Measurements from ENCODE around the gene GON4L. TPM values are rescaled to one million over a fixed set of nuclear protein-coding genes. Genes with fewer than 3 reads are reported as not detected.
"Not testable (repeated sequence)": the region's sequence is repeated elsewhere in the genome, so short reads cannot be mapped to it uniquely, and the experiment has no call there.

Gene GON4L
- total and polyA plus RNA-seq, 11 donors, result 10.9 to 38.0 (median 18.5) TPM

DNA sequence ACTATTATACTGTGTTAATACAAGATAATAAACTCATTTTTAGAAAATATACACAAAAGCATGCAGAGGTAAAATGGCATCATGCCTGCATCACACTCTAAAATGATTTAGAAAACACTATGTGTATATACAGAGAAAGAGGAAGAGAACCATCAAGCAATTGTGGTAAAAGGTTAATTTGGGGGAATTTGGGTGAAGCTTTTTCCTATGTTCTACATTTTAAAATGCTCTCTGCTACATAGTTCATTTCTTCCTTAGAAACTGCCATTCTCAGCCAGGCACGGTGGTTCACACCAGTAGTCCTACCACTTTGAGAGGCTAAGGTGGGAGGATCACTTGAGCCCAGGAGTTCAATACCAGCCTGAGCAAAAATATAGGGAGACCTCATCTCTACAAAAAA lies 44.1 kb downstream of the GON4L start:
- TF ChIP-seq, protein P1, sequence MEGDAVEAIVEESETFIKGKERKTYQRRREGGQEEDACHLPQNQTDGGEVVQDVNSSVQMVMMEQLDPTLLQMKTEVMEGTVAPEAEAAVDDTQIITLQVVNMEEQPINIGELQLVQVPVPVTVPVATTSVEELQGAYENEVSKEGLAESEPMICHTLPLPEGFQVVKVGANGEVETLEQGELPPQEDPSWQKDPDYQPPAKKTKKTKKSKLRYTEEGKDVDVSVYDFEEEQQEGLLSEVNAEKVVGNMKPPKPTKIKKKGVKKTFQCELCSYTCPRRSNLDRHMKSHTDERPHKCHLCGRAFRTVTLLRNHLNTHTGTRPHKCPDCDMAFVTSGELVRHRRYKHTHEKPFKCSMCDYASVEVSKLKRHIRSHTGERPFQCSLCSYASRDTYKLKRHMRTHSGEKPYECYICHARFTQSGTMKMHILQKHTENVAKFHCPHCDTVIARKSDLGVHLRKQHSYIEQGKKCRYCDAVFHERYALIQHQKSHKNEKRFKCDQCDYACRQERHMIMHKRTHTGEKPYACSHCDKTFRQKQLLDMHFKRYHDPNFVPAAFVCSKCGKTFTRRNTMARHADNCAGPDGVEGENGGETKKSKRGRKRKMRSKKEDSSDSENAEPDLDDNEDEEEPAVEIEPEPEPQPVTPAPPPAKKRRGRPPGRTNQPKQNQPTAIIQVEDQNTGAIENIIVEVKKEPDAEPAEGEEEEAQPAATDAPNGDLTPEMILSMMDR (IDR thresholded peaks at IDR 0.05), result no peak
- TF ChIP-seq POLR2A (IDR thresholded peaks at IDR 0.05), result no peak
- intact Hi-C loops (cut with DNase I), result loop anchor here in 1 of 10 donors (1.0 kb wide), 1 partner anchor 32 kb away; no protein-coding TSS in a partner anchor
- H3K9me3 ChIP-seq, result no peaks in the 10 kb centered on the region
- no peaks in the 10 kb centered on the region for H3K4me1 ChIP-seq
- no peak overlapping the region for H3K4me3 ChIP-seq
- no peak overlapping the region for H3K27ac ChIP-seq
- DNase-seq, result no peak
- no peaks in the 10 kb centered on the region for H3K27me3 ChIP-seq
- no peak for ATAC-seq
- H3K36me3 ChIP-seq, result peaks cover 0 to 93% (median 83%) of the 10 kb centered on the region in 9 donors
- WGBS, 4 donors, result 82 to 95% (median 90%) methylated on average over 1 of the region's 1 CpG

DNA sequence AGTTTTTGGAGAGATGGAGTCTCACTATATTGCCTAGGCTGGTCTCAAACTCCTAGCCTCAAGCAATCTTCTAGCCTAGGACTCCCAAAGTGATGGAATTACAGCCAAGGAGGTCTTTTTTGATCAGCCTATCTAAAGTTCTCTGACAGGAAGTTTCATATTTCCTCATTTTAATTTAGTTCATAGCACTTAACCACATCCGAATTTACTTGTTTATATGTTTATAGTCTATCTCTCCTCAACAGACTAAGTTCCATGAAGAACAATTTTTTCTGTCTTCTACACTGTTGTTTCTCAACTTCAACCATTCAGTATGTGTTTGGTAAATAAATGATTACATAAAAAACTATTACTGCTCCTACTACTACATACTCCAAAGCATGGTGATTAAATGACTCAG lies 47.9 kb downstream of the GON4L start:
- 74 to 92% (median 78%) methylated on average over 1 of the region's 1 CpG for WGBS, 4 donors
- intact Hi-C loops (cut with DNase I), result loop anchor here in 1 of 10 donors (10.0 kb wide), 1 partner anchor 86 kb away; no protein-coding TSS in a partner anchor
- Histone ChIP-seq H3K4me1 (no peaks in the 10 kb centered on the region), H3K36me3 (peaks cover 0 to 89% (median 76%) of the 10 kb centered on the region in 9 donors), H3K27me3 (no peaks in the 10 kb centered on the region), H3K9me3 (no peaks in the 10 kb centered on the region), H3K27ac (no peak overlapping the region), H3K4me3 (no peak overlapping the region)
- ATAC-seq (no peak), DNase-seq (no peak)
- TF ChIP-seq POLR2A (IDR thresholded peaks at IDR 0.05), result no peak
- TF ChIP-seq, protein P1 (IDR thresholded peaks at IDR 0.05), result no peak

DNA sequence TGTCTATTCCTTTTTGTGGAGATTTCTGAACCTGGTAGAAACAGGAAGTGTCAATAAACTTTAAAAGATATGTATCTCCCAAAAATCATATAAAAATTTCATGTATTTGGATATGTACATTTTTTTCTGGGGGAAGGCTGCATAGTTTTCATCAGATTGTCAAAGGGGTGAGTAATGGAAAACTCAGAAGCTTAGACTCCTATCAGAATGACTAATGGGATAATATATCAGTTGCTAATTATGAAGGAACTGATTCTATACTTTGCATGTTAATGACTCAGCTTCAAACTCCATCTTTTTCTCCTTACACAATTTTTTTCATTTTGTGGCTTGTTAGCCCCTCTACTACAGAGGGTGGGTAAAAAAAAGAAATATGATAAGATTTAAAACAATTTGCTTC lies 55.9 kb downstream of the GON4L start:
- H3K9me3 ChIP-seq, result no peaks in the 10 kb centered on the region
- no peaks in the 10 kb centered on the region for H3K4me1 ChIP-seq
- DNase-seq, result no peak
- ATAC-seq, result no peak
- peaks cover 0 to 90% (median 86%) of the 10 kb centered on the region in 9 donors for H3K36me3 ChIP-seq
- H3K27me3 ChIP-seq, result no peaks in the 10 kb centered on the region
- TF ChIP-seq, protein P1 (IDR thresholded peaks at IDR 0.05), result no peak
- no peak for TF ChIP-seq POLR2A (IDR thresholded peaks at IDR 0.05)
- intact Hi-C loops (cut with DNase I), result loop anchor here in 1 of 10 donors (10.0 kb wide), 1 partner anchor 94 kb away; no protein-coding TSS in a partner anchor
- no peak overlapping the region for H3K27ac ChIP-seq
- no peak overlapping the region for H3K4me3 ChIP-seq

DNA sequence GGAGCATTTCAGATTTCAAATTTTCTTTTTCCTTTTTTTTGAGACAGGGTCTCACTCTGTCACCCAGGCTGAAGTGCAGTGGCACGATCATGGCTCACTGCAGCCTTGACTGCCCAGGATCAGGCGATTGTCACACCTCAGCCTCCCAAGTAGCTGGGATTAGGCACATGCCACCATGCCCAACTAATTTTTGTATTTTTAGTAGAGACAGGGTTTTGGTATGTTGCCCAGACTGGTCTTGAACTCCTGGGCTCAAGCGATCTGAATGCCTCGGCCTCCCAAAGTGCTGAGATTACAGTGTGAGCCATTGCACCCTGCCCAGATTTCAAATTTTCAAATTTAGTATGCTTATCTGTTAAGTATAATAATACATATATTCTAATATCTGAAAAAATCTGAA lies 61.4 kb downstream of the GON4L start:
- intact Hi-C loops (cut with DNase I); H3K27me3 ChIP-seq; H3K9me3 ChIP-seq; H3K4me3 ChIP-seq: not testable (repeated sequence)
- H3K4me1 ChIP-seq, result peaks cover 0 to 11% (median 0%) of the 10 kb centered on the region in 12 donors
- ATAC-seq (peak; percentile 38 to 88 (median 56)), DNase-seq (peak in 3 of 5 donors; percentile 23 to 37 (median 30))
- 48 to 68% (median 63%) methylated on average over 4 of the region's 4 CpGs for WGBS, 4 donors
- peak overlapping the region in 4 of 12 donors; percentile 31 to 62 (median 44) for H3K27ac ChIP-seq
- H3K36me3 ChIP-seq, result peaks cover 0 to 95% (median 86%) of the 10 kb centered on the region in 9 donors

Measured in heart left ventricle (tissue), 16 donors.